Hematopoietic multipotent progenitor cell treated with erythropoietin and hydrocortisone succinate and interleukin-3 and kit ligand, for 4 days (in vitro differentiated cells): ENCODE results near the gene SARS2.
A peak's percentile ranks its signal among the peaks of the same experiment; 100 is the strongest.
"Not testable (repeated sequence)": the region's sequence is repeated elsewhere in the genome, so short reads cannot be mapped to it uniquely, and the experiment has no call there.

ENCODE experiments used
- DNase-seq: peaks from one replicate; pipeline ENCODE4 v3.0.0-alpha.2; 2015

SARS2 gene

GRCh38 chr19:38929929-38930775 lies at the start of gene SARS2:
Gene SARS2 (minus strand): TSS chr19:38930763. CDS start chr19:38930736, 27 bp downstream.
- peak; percentile 97 for DNase-seq

GRCh38 chr19:38979812-38980211 lies 49.2 kb upstream of the SARS2 start:
- peak; percentile 63 for DNase-seq

GRCh38 chr19:38978326-38978689 lies 47.7 kb upstream of the SARS2 start:
- no peak for DNase-seq

DNA sequence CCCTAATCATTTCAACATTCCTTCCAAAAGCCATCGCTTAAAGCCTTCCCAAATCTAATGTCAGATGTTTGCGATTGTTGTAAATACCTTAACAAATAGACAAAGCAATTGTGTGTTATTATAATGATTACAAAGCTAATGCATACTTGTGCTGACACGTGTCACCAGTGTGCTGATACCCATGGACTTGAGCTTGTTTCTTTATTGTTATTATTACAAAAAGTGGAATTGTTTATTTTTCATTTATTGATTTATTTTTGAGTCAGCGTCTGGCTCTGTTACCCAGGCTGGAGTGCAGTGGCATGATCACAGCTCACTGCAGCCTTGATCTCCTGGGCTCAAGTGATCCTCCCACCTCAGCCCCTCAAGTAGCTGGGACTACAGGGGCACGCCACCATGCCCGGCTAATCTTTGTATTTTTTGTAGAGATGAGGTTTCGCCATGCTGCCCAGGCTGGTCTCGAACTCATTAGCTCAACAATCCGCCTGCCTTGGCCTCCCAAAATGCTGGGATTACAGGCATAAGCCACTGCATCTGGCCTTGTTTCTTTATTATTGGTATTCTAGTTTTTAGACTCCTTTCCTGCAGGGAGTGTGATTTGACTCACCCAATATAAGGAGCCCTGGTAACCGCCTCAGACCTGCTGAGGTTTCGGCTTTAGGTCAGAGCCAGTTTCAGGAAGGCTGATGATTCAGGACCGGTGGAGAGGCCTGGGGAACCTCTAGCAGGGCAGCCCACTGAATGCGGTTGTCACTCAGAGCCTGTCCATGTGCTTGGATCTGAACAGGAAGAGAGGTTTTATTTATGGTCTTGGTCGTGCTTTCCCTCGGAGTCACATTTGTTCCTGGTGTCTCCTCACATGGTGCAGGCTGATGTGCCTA lies 47.1 kb upstream of the SARS2 start:
- DNase-seq: no peak

GRCh38 chr19:38975861-38976271 lies 45.3 kb upstream of the SARS2 start:
- DNase-seq: no peak

- no peak for DNase-seq
Observed at GRCh38 chr19:38975214-38975860, 44.8 kb upstream of the SARS2 start, which contains the start of gene FBXO17. Gene FBXO17 (minus strand): TSS chr19:38975742. CDS start chr19:38950319, 25,423 bp downstream.

DNA sequence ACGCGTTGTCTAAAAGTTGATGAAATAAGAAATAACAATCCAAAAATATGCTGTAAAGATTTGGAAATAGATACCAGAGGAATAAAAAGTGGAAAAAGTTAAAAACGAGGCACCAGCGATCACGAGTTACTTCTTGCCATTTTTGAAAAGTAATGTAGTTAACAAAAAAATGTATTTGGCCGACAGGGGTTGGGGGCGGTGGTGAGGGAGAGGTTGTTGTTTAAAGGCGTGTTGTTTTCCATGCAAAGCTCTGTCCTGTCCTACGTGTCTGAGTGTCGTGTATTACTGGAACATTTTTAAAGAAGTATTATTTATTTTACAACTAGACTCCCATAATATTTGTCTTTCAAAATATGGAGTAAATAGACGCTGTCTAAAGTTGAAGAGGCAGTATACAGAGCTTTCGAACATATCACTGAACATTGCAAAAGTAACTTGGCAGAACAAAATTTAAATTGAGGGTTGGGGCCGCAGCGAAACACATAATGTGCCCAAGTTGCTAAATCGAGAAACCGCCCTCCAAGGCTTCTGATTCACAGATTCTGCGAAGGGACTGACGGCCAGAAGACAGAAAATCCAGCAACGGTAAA lies 44.2 kb upstream of the SARS2 start:
- DNase-seq: no peak

DNA sequence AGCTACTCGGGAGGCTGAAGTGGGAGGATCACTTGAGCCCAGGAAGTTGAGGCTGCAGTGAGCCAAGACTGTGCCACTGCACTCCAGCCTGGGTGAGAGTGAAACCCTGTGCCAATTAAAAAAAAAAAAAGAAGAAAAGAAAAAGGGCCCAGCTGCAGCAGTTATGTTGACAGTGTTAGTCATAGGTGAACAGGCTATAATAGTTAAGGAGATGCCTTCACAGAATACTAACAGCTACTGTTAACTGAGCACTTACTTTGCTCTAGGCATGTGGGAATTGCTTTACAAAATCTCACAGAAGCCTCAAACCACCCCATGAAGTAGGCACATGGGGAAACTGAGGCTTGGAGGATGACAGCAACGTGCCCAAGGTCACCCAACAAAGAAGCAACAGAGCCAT lies 41.1 kb upstream of the SARS2 start:
- DNase-seq: no peak

DNA sequence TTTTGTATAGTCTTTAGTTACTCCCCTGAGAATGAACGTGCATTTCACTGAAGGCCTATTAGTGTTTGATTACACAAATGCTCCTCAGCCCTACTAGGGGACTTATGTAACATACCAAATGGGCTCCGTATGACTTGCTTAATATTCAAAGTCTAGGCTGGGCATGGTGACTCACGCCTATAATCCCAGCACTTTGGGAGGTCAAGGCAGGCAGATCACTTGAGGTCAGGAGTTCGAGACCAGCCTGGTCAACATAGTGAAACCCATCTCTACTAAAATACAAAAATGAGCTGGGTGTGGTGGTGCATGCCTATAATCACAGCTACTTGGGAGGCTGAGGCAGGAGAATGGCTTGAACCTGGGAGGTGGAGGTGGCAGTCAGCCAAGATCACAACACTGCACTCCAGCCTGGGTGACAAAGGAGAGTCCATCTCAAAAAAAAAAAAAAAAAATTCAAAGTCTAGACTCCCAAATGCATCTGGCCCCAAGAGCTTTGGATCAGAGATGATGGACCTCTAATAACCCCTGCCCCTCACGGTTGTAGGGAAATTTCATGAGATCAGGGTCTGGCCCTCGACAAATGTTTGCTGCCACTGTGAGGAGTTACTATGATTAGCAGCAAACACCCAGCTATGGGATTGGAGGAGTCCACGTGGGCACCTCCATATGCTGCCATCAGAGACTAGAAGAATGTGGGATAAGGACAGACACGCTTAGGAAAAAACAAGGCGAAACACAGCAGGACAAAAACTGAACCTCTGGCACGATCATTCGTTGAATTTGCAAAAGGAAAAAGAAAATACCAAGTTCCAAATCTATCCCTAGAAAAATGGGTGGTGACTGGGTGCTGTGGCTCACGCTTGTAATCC lies 40.3 kb upstream of the SARS2 start:
- no peak for DNase-seq

DNA sequence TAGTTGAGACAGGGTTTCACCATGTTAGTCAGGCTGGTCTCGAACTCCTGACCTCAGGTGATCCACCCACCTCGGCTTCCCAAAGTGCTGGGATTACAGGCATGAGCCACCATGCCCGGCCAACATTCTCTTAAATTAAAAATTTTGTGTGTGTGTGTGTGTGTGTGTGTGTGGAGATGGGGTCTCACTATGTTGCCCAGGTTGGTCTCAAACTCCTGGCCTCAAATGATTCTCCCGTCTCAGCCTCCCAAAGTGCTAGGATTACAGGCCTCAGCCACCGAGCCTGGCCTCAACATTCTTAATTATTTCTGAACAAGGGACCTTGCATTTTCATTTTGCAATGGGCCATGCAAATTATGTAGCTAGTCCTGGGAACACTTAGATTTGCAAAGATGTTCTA lies 35.6 kb upstream of the SARS2 start:
- not testable (repeated sequence) for DNase-seq

GRCh38 chr19:38964738-38965137 lies 34.2 kb upstream of the SARS2 start:
- DNase-seq: no peak

- no peak for DNase-seq
Observed at GRCh38 chr19:38959618-38960017, 29.1 kb upstream of the SARS2 start.

- no peak for DNase-seq
Observed at GRCh38 chr19:38958301-38958700, 27.7 kb upstream of the SARS2 start.

GRCh38 chr19:38956264-38956663 lies 25.7 kb upstream of the SARS2 start:
- DNase-seq: no peak

DNA sequence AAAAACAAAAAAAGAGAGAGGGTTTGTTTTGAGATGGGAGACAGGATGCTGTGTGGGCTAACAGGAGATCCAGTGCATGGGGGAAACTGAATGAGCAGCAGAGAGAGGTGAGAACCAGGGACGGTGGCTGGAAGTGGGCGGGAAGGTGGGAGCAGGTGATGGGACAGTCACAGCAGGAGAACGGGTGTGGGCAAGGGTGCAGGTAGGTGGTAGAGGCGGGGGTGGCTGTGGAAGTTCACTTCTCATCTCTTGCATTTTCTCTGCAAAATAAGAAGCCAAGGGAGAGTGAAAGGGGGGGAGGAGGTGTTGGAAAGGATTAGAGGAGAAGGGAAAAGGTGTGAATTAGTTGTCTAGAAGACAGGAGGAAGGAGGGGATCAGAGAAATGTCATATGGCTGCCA lies 23.1 kb upstream of the SARS2 start:
- no peak for DNase-seq

DNA sequence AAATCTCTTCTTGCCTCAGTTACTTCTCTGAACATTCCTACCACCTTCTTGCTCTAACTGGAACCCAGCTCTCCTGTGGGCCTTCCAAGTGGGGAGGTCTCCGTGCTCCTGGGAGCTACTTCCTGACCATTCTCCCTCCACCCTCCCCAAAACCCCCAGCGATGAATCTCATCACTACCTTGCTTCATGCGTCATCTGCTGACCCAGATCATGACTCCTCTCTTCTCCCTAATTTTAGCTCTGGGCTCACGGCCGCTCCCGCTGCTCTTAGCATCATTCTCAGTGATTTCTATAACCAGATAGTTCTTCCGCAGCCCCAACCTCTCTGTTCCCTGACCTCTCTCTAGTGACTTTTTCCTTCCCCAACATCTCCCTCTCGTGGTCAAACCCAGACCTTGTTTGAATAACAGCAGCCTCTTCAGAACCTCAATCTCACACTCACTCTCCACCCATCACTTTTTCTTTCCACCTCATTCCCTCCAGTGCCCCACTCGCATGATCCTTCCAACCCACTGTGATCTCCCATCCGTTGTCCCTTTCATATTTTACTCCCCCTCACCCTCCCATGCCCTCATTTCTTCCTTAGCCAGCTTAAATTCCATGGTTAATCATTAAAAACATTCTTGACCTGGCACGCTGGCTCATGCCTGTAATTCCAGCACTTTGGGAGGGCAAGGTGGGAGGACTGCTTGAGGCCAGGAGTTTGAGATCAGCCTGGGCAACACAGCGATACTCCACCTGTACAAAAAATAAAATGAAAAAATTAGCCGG lies 22.0 kb upstream of the SARS2 start:
- peak; percentile 88 for DNase-seq

- DNase-seq: no peak
Observed at GRCh38 chr19:38951187-38951586, 20.6 kb upstream of the SARS2 start.

- peak; percentile 95 for DNase-seq
Observed at GRCh38 chr19:38949580-38950367, 19.2 kb upstream of the SARS2 start.

DNA sequence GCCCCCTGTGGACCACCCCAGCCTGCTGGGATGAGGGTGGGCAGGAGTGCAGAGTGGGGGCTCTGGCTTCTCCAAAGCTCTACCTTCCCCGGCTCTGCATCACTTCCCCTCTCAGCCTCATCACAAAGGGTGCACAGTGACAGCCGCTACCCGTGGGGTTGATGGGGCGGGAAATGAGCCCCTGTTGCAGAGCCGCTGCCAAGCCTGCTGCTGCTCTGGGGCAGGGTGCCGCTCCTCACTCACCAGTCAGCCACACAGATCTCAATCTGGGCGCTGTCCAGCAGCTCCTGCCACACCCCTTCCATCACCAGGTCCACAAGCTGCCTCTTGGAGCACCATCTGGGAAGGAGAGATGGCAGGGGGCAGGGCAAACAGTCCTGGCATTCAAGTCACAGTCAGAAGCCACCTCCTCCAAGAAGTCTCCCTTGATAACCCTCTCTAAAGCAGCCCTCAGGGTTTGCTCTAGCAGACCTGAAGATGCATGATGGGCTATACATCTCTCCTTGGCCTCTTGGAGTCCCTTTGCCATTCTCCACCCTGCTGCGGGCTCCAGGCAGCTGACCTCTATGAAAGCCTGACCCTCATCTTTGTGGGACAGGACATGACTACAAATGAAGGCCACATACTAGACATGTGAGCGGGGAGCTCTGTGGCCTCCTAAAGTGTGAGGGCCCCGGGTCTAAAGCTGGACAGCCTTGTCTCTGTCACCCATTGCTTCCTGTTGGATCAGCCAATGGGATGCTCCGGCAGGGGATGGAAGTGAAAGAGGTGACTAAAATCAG lies 15.9 kb upstream of the SARS2 start:
- peak; percentile 22 for DNase-seq
